ENCODE results near the gene CHST14. TPM values are rescaled to one million over a fixed set of nuclear protein-coding genes. Genes with fewer than 3 reads are reported as not detected.

Gene CHST14
- total RNA-seq, 4 donors from 2014 or later: 0.83 to 3.5 (median 2.6) TPM

GRCh38 chr15:40483919-40484318 is 13.1 kb downstream of the CHST14 start:
- H3K9me3 ChIP-seq: no peaks in the 10 kb centered on the region
- peak in 1 of 3 donors; percentile 18 for DNase-seq
- no peaks in the 10 kb centered on the region for H3K4me1 ChIP-seq
- no peaks in the 10 kb centered on the region for H3K27me3 ChIP-seq
- H3K27ac ChIP-seq: no peak overlapping the region
- no peaks in the 10 kb centered on the region for H3K36me3 ChIP-seq
- no peak overlapping the region for H3K4me3 ChIP-seq
- TF ChIP-seq CTCF (IDR thresholded peaks at IDR 0.05) (no peak), POLR2A (IDR thresholded peaks at IDR 0.05) (no peak)

GRCh38 chr15:40486066-40486770 is 15.4 kb downstream of the CHST14 start:
- Histone ChIP-seq H3K36me3 (no peaks in the 10 kb centered on the region), H3K4me3 (peak overlapping the region in 1 of 4 donors; percentile 9), H3K27me3 (no peaks in the 10 kb centered on the region), H3K27ac (no peak overlapping the region), H3K4me1 (no peaks in the 10 kb centered on the region), H3K9me3 (no peaks in the 10 kb centered on the region)
- TF ChIP-seq POLR2A (IDR thresholded peaks at IDR 0.05) (no peak), CTCF (IDR thresholded peaks at IDR 0.05) (no peak)
- DNase-seq: peak in 1 of 3 donors; percentile 27

GRCh38 chr15:40487816-40488682 is 17.3 kb downstream of the CHST14 start:
- Histone ChIP-seq H3K4me3 (no peak overlapping the region), H3K27ac (no peak overlapping the region), H3K9me3 (no peaks in the 10 kb centered on the region), H3K4me1 (no peaks in the 10 kb centered on the region), H3K27me3 (no peaks in the 10 kb centered on the region), H3K36me3 (no peaks in the 10 kb centered on the region)
- DNase-seq: peak in 1 of 3 donors; percentile 33
- TF ChIP-seq CTCF (IDR thresholded peaks at IDR 0.05): no peak
- TF ChIP-seq POLR2A (IDR thresholded peaks at IDR 0.05): no peak

- Histone ChIP-seq H3K27ac (no peak overlapping the region), H3K4me3 (no peak overlapping the region), H3K36me3 (no peaks in the 10 kb centered on the region), H3K27me3 (no peaks in the 10 kb centered on the region), H3K4me1 (no peaks in the 10 kb centered on the region), H3K9me3 (no peaks in the 10 kb centered on the region)
- peak in 1 of 3 donors; percentile 40 for DNase-seq
- TF ChIP-seq CTCF (IDR thresholded peaks at IDR 0.05) (no peak), POLR2A (IDR thresholded peaks at IDR 0.05) (no peak)
These were observed 18.7 kb downstream of the CHST14 start for GRCh38 chr15:40489274-40490175.

GRCh38 chr15:40493089-40493840 is 22.5 kb downstream of the CHST14 start:
- Histone ChIP-seq H3K4me3 (no peak overlapping the region), H3K4me1 (no peaks in the 10 kb centered on the region), H3K27me3 (no peaks in the 10 kb centered on the region), H3K36me3 (no peaks in the 10 kb centered on the region), H3K9me3 (no peaks in the 10 kb centered on the region), H3K27ac (no peak overlapping the region)
- TF ChIP-seq POLR2A (IDR thresholded peaks at IDR 0.05) (no peak), CTCF (IDR thresholded peaks at IDR 0.05) (no peak)
- DNase-seq: no peak
